ENCODE results near the gene RAP2B. TPM values are rescaled to one million over a fixed set of nuclear protein-coding genes. Genes with fewer than 3 reads are reported as not detected.

The RAP2B gene
- total RNA-seq, 1 experiment from 2014 or later = 18.2 TPM

DNA sequence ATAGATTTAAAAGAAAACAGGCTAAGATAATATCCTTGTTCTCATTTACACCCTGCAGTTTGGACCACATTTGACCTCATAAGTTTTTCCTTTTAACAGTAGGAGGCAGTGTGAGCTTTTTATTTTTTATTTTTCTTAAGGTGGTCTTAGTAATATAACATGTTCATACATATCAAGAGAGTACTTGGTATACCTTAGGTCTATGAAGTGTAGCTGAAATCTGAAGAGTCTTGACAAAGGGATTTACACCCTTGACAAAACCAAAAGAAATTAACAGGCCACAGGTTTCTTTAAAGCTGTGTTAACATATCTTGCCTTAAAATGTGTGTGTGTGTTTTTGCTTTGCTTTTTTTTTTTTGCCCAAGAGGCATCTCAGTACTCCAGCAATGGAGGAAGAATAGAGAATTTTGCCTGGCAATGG lies 3.2 kb downstream of the RAP2B start:
- H3K36me3 Mint-ChIP-seq (ENCODE audit: insufficient read depth in 1 of 3, low read depth in 3 of 3) = peaks cover 1 to 5% (median 3%) of the 10 kb centered on the region in 3 experiments; a peak in 3 of 7 replicates
- no peak for DNase-seq
- no peaks in the 10 kb centered on the region for H3K9me3 Mint-ChIP-seq

More for the DNA sequence above, 3.2 kb downstream of the RAP2B start:
- Histone ChIP-seq H2BK5ac (ENCODE audit: insufficient read length, low read length) (no peak overlapping the region), H2BK15ac (ENCODE audit: low read depth, low read length) (no peak overlapping the region), H3K56ac (ENCODE audit: insufficient read length, low read depth, low read length) (no peak overlapping the region), H3K18ac (ENCODE audit: insufficient read length, low read depth, low read length) (no peak overlapping the region), H4K91ac (ENCODE audit: insufficient read length, low read depth, low read length) (no peak overlapping the region), H3T11ph (ENCODE audit: low read length) (no peak overlapping the region), H3K23me2 (ENCODE audit: insufficient read length, low read depth, low read length, poor library complexity, severe bottlenecking) (peaks cover 13% of the 10 kb centered on the region), H4K5ac (ENCODE audit: insufficient read length, low read depth, low read length) (no peak overlapping the region), H3K27ac (ENCODE audit: insufficient read length, low read depth, low read length) (no peak overlapping the region), H4K20me1 (ENCODE audit: control insufficient read depth, insufficient read depth, insufficient read length) (no peaks in the 10 kb centered on the region), H3K79me1 (ENCODE audit: insufficient read depth, low read depth, low read length, poor library complexity, severe bottlenecking) (no peaks in the 10 kb centered on the region), H3K14ac (ENCODE audit: insufficient read depth, low read length) (no peak overlapping the region), H2BK12ac (ENCODE audit: insufficient read length, low read depth, low read length) (no peak overlapping the region), H3K27me3 (ENCODE audit: insufficient read depth, low read length) (no peaks in the 10 kb centered on the region), H3K9ac (ENCODE audit: extremely low read depth, insufficient read length, low read length) (no peak overlapping the region), H2BK20ac (ENCODE audit: low read depth, low read length, poor library complexity, severe bottlenecking) (no peak overlapping the region), H3K23ac (ENCODE audit: insufficient read length, low read depth, low read length) (no peak overlapping the region), H3K9me3 (ENCODE audit: control insufficient read depth, low read depth, low read length) (no peaks in the 10 kb centered on the region), H3K4me2 (ENCODE audit: insufficient read depth, insufficient read length, low read length) (no peak overlapping the region), H2BK120ac (ENCODE audit: low read depth, low read length, poor library complexity, severe bottlenecking) (no peak overlapping the region), H2AK5ac (ENCODE audit: insufficient read length, low read length) (no peak overlapping the region), H4K8ac (replicated peaks; ENCODE audit: insufficient read length, low read depth, low read length) (no peak overlapping the region), H3K4me1 (ENCODE audit: insufficient read depth, low read length) (no peaks in the 10 kb centered on the region), H3K4ac (ENCODE audit: low read depth, low read length) (no peak overlapping the region), H3K79me2 (ENCODE audit: insufficient read depth, low read length) (peaks cover 14% of the 10 kb centered on the region; the same call in 1 of the 2 replicates), H2AFZ (ENCODE audit: low read length) (no peak overlapping the region)
- H3K27me3 Mint-ChIP-seq (ENCODE audit: low read depth) = no peaks in the 10 kb centered on the region
- H3K4me3 Mint-ChIP-seq = peak overlapping the region; percentile 94 to 99
- 0 out of 7 replicates have a peak overlapping the region, but pooled peaks of 2 of the 3 experiments have one; percentile 23 to 40 for H3K27ac Mint-ChIP-seq
- H3K4me1 Mint-ChIP-seq = peaks cover 32% of the 10 kb centered on the region in 2 experiments
- TF ChIP-seq, protein P1, sequence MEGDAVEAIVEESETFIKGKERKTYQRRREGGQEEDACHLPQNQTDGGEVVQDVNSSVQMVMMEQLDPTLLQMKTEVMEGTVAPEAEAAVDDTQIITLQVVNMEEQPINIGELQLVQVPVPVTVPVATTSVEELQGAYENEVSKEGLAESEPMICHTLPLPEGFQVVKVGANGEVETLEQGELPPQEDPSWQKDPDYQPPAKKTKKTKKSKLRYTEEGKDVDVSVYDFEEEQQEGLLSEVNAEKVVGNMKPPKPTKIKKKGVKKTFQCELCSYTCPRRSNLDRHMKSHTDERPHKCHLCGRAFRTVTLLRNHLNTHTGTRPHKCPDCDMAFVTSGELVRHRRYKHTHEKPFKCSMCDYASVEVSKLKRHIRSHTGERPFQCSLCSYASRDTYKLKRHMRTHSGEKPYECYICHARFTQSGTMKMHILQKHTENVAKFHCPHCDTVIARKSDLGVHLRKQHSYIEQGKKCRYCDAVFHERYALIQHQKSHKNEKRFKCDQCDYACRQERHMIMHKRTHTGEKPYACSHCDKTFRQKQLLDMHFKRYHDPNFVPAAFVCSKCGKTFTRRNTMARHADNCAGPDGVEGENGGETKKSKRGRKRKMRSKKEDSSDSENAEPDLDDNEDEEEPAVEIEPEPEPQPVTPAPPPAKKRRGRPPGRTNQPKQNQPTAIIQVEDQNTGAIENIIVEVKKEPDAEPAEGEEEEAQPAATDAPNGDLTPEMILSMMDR (conservative IDR thresholded peaks at IDR 0.05) = peak; percentile 42; the same call in 2 of the 3 replicates

Data from H9 (cell line).